Measurements from ENCODE around the gene C1orf122. TPM values are rescaled to one million over a fixed set of nuclear protein-coding genes. Genes with fewer than 3 reads are reported as not detected.

Gene C1orf122
- total and polyA plus RNA-seq, 2 of the 13 experiments (the other 11 are each of a cell fraction or from before 2014, with no cell fraction given) = 18.7 to 40.6 TPM

DNA sequence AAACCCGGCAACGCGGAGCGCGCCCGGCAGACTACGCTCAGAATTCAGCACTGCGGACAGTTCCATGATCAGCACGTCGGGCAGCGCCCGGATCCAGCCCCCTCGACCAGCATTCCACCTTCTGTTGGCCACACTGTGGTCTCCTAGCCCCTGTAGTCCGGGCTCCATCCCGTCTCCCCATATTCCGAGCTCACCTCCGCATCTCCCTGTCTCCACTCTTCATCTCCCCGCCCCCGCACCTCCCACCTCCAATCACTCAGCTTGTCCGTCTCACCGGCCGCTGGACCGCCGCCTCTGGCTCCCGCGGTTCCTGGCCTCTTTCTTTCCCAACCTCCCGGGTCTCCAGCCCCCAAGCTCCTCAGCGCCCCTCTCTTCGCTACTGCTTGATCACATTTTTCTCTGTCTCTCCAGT, 43.2 kb upstream of the C1orf122 start (continued):
- TF ChIP-seq ZSCAN22 (CRISPR knock-in tag; IDR thresholded peaks at IDR 0.05) = peak; percentile 79; the same call in 1 of the 2 replicates
- TF ChIP-seq, protein P1, sequence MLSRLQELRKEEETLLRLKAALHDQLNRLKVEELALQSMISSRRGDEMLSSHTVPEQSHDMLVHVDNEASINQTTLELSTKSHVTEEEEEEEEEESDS (CRISPR knock-in tag; IDR thresholded peaks at IDR 0.05; ENCODE audit: borderline replicate concordance) = peak; percentile 98
- TF ChIP-seq EZH2 (conservative IDR thresholded peaks at IDR 0.05; ENCODE audit: low read depth, low read length) = 0 out of 2 replicates have a peak, but pooled peaks have one; percentile 54
- peak; percentile 99 for TF ChIP-seq HOXD1 (CRISPR knock-in tag; IDR thresholded peaks at IDR 0.05)
- 0 out of 2 replicates have a peak, but pooled peaks have one; percentile 72 for TF ChIP-seq ZNF354B (CRISPR knock-in tag; IDR thresholded peaks at IDR 0.05)
- no peak for TF ChIP-seq HNRNPUL1 (IDR thresholded peaks at IDR 0.05; ENCODE audit: low read depth, low read length)
- TF ChIP-seq, protein P2, sequence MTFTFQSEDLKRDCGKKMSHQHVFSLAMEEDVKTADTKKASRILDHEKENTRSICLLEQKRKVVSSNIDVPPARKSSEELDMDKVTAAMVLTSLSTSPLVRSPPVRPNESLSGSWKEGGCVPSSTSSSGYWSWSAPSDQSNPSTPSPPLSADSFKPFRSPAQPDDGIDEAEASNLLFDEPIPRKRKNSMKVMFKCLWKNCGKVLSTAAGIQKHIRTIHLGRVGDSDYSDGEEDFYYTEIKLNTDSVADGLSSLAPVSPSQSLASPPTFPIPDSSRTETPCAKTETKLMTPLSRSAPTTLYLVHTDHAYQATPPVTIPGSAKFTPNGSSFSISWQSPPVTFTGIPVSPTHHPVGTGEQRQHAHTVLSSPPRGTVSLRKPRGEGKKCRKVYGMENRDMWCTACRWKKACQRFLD (CRISPR knock-in tag; IDR thresholded peaks at IDR 0.05; ENCODE audit: borderline replicate concordance) = peak; percentile 100
- TF ChIP-seq, protein P3, sequence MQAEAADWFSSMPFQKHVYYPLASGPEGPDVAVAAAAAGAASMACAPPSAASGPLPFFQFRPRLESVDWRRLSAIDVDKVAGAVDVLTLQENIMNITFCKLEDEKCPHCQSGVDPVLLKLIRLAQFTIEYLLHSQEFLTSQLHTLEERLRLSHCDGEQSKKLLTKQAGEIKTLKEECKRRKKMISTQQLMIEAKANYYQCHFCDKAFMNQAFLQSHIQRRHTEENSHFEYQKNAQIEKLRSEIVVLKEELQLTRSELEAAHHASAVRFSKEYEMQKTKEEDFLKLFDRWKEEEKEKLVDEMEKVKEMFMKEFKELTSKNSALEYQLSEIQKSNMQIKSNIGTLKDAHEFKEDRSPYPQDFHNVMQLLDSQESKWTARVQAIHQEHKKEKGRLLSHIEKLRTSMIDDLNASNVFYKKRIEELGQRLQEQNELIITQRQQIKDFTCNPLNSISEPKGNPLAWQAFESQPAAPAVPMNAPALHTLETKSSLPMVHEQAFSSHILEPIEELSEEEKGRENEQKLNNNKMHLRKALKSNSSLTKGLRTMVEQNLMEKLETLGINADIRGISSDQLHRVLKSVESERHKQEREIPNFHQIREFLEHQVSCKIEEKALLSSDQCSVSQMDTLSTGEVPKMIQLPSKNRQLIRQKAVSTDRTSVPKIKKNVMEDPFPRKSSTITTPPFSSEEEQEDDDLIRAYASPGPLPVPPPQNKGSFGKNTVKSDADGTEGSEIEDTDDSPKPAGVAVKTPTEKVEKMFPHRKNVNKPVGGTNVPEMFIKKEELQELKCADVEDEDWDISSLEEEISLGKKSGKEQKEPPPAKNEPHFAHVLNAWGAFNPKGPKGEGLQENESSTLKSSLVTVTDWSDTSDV (CRISPR knock-in tag; IDR thresholded peaks at IDR 0.05) = peak; percentile 98
- TF ChIP-seq RFXAP (CRISPR knock-in tag; IDR thresholded peaks at IDR 0.05; ENCODE audit: borderline replicate concordance) = peak; percentile 97
- peak; percentile 94; the same call in 1 of the 2 replicates for TF ChIP-seq PRMT3 (CRISPR knock-in tag; IDR thresholded peaks at IDR 0.05; ENCODE audit: borderline replicate concordance, low read depth)
- TF ChIP-seq ZNF34 (CRISPR knock-in tag; IDR thresholded peaks at IDR 0.05; ENCODE audit: borderline replicate concordance) = 0 out of 2 replicates have a peak, but pooled peaks have one; percentile 53
- peak; percentile 81 for TF ChIP-seq MED1 (CRISPR knock-in tag; IDR thresholded peaks at IDR 0.05)
- TF ChIP-seq SP1 (IDR thresholded peaks at IDR 0.05) = no peak
- TF ChIP-seq SP1 (CRISPR knock-in tag; IDR thresholded peaks at IDR 0.05) = peak; percentile 82
- TF ChIP-seq, protein P4, sequence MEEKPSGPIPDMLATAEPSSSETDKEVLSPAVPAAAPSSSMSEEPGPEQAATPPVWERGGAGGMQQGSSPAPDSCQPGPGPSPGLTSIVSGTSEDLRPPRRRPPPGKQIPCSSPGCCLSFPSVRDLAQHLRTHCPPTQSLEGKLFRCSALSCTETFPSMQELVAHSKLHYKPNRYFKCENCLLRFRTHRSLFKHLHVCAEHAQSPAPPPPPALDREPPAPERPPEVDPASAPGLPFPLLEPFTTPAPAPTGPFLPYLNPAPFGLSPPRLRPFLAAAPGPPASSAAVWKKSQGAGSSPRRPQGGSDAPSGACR (CRISPR knock-in tag; IDR thresholded peaks at IDR 0.05) = peak; percentile 99
- TF ChIP-seq MAZ (IDR thresholded peaks at IDR 0.05; ENCODE audit: borderline replicate concordance, low read depth, low read length) = no peak
- peak; percentile 90 for TF ChIP-seq MAZ (CRISPR knock-in tag; IDR thresholded peaks at IDR 0.05; ENCODE audit: low read depth)
- TF ChIP-seq KDM2A (CRISPR knock-in tag; IDR thresholded peaks at IDR 0.05; ENCODE audit: borderline replicate concordance, low read depth) = peak; percentile 95
- TF ChIP-seq ZNF138 (CRISPR knock-in tag; IDR thresholded peaks at IDR 0.05; ENCODE audit: low read depth) = peak; percentile 100
- peak; percentile 99 for TF ChIP-seq NRL (CRISPR knock-in tag; IDR thresholded peaks at IDR 0.05; ENCODE audit: borderline replicate concordance)
- TF ChIP-seq KAT2B (IDR thresholded peaks at IDR 0.05; ENCODE audit: borderline replicate concordance, low read depth, low read length) = no peak
- no peak for TF ChIP-seq FOXA1 (IDR thresholded peaks at IDR 0.05)
- peak; percentile 53; the same call in 1 of the 2 replicates for TF ChIP-seq FOXA1 (CRISPR knock-in tag; IDR thresholded peaks at IDR 0.05)
- TF ChIP-seq ZBTB3 (CRISPR knock-in tag; IDR thresholded peaks at IDR 0.05; ENCODE audit: borderline replicate concordance, low read depth) = peak; percentile 85; the same call in 1 of the 2 replicates
- peak; percentile 90 for TF ChIP-seq ZBTB21 (CRISPR knock-in tag; IDR thresholded peaks at IDR 0.05)
- TF ChIP-seq ZMAT3 (CRISPR knock-in tag; conservative IDR thresholded peaks at IDR 0.05) = peak; percentile 99
- TF ChIP-seq SIX1 (CRISPR knock-in tag; IDR thresholded peaks at IDR 0.05; ENCODE audit: borderline replicate concordance) = peak; percentile 91
- peak; percentile 57; the same call in 1 of the 2 replicates for TF ChIP-seq RCOR2 (CRISPR knock-in tag; IDR thresholded peaks at IDR 0.05)
